HepG2 (cell line): Measurements from ENCODE around the gene CYBC1. TPM values are rescaled to one million over a fixed set of nuclear protein-coding genes. Genes with fewer than 3 reads are reported as not detected.

Experiments
- CENPT ChIP-seq: sonication (generic); formaldehyde crosslinking; IDR thresholded peaks from 2 replicates; pipeline ENCODE4 v1.8.0; 2022; ENCODE audit warnings: low read depth, mild to moderate bottlenecking, moderate library complexity, missing genetic modification reagents
- DMAP1 ChIP-seq: IDR thresholded peaks from 2 replicates; pipeline ENCODE4 v1.6.1; 2016
- GMEB2 ChIP-seq: IDR thresholded peaks from 2 replicates; pipeline ENCODE4 v1.6.1; 2016; ENCODE audit warnings: missing biosample characterization, missing genetic modification reagents, low read depth
- HMG20B ChIP-seq: conservative IDR thresholded peaks from 2 replicates; pipeline ENCODE4 v1.6.1; 2016; ENCODE audit warnings: missing genetic modification reagents, missing compliant biosample characterization
- POLR2AphosphoS5 ChIP-seq: IDR thresholded peaks from 2 replicates; pipeline ENCODE4 v1.6.1; 2012; ENCODE audit warnings: low read depth, low read length
- REXO4 ChIP-seq: sonication (generic); formaldehyde crosslinking; IDR thresholded peaks from 2 replicates; pipeline ENCODE4 v1.8.0; 2022; ENCODE audit warnings: missing genetic modification reagents, mild to moderate bottlenecking, borderline replicate concordance
- TBP ChIP-seq: sonication (generic); formaldehyde crosslinking; IDR thresholded peaks from 2 replicates; pipeline ENCODE4 v1.5.0; 2020; ENCODE audit warnings: missing genetic modification reagents
- TRIM22 ChIP-seq: fragments of 450-650 bp; IDR thresholded peaks from 2 replicates; pipeline ENCODE4 v1.6.1; 2017
- ZFP36 ChIP-seq: fragments of 150-350 bp; IDR thresholded peaks from 2 replicates; pipeline ENCODE4 v1.6.1; 2018; ENCODE audit warnings: borderline replicate concordance, low read length, low read depth; ENCODE audit not compliant: partially characterized antibody
- ZNF121 ChIP-seq: sonication (generic); formaldehyde crosslinking; IDR thresholded peaks from 2 replicates; pipeline ENCODE4 v1.5.0; 2020; ENCODE audit warnings: mild to moderate bottlenecking, missing genetic modification reagents
- ZNF230 ChIP-seq: sonication (generic); formaldehyde crosslinking; IDR thresholded peaks from 2 replicates; pipeline ENCODE4 v1.4.0; 2020; ENCODE audit warnings: mild to moderate bottlenecking, missing genetic modification reagents
- ZNF281 ChIP-seq: sonication (generic); formaldehyde crosslinking; IDR thresholded peaks from 2 replicates; pipeline ENCODE4 v1.4.0; 2020; ENCODE audit warnings: missing genetic modification reagents, borderline replicate concordance
- ZNF3 ChIP-seq: IDR thresholded peaks from 2 replicates; pipeline ENCODE4 v1.7.0; 2017; ENCODE audit warnings: inconsistent platforms
- ZNF333 ChIP-seq: sonication (generic); formaldehyde crosslinking; IDR thresholded peaks from 2 replicates; pipeline ENCODE4 v1.4.0; 2020; ENCODE audit warnings: mild to moderate bottlenecking, missing genetic modification reagents, borderline replicate concordance
- ZNF430 ChIP-seq: sonication (generic); formaldehyde crosslinking; IDR thresholded peaks from 2 replicates; pipeline ENCODE4 v1.9.0; 2021; ENCODE audit warnings: mild to moderate bottlenecking, missing genetic modification reagents
- ZNF550 ChIP-seq: sonication (generic); formaldehyde crosslinking; IDR thresholded peaks from 2 replicates; pipeline ENCODE4 v1.4.0; 2020; ENCODE audit warnings: mild to moderate bottlenecking, missing genetic modification reagents, borderline replicate concordance
- ZNF720 ChIP-seq: sonication (generic); formaldehyde crosslinking; IDR thresholded peaks from 2 replicates; pipeline ENCODE4 v1.4.0; 2020; ENCODE audit warnings: missing genetic modification reagents
- ZNF724P ChIP-seq: sonication (generic); formaldehyde crosslinking; IDR thresholded peaks from 2 replicates; pipeline ENCODE4 v1.8.0; 2022; ENCODE audit warnings: missing genetic modification reagents, borderline replicate concordance
- ZSCAN21 ChIP-seq: sonication (generic); formaldehyde crosslinking; IDR thresholded peaks from 2 replicates; pipeline ENCODE4 v1.8.0; 2022; ENCODE audit warnings: mild to moderate bottlenecking, missing genetic modification reagents, moderate library complexity, borderline replicate concordance
- polyA plus RNA-seq, 8 experiments: library from polyadenylated mRNA; depleted of rRNA in 3 of 8; stranded (reverse) in 7 of 8; unstranded in 1 of 8; fragments of >200 nt; fragmentation: Illumina TruSeq in 4 of 8; extraction: Trizol in 4 of 8; gene quantifications; 2 replicates each; pipeline versions ENCODE4 v1.2.1 to v1.2.3, GENCODE V29; 2011 to 2016; ENCODE audit warnings: low read depth in 4 of 8, missing spikeins in 1 of 8, mixed read lengths in 1 of 8; ENCODE audit not compliant: insufficient read depth in 1 of 8
- total RNA-seq, 5 experiments: library from RNA; depleted of rRNA; stranded (reverse); fragments of >200 nt; fragmentation: Illumina TruSeq; extraction: Trizol; gene quantifications; 2 replicates each; pipeline ENCODE4 v1.2.3, GENCODE V29; 2016; ENCODE audit warnings: low read depth in 1 of 5

The CYBC1 gene
- total and polyA plus RNA-seq, 2 of the 13 experiments (the other 11 are each of a cell fraction or from before 2014, with no cell fraction given): 43.4 to 44.1 TPM

GRCh38 chr17:82418001-82418986 lies 32.3 kb downstream of the CYBC1 start, which contains the start of the genes HEXD and OGFOD3 (continued):
- TF ChIP-seq GMEB2 (CRISPR knock-in tag) (peak; percentile 43), ZNF230 (CRISPR knock-in tag) (no peak), ZNF550 (CRISPR knock-in tag) (no peak), POLR2AphosphoS5 (peak; percentile 71), DMAP1 (CRISPR knock-in tag) (no peak; the same call in 1 of the 2 replicates), ZNF333 (CRISPR knock-in tag) (no peak; the same call in 1 of the 2 replicates), ZNF720 (no peak), ZSCAN21 (CRISPR knock-in tag) (peak; percentile 92; the same call in 1 of the 2 replicates), TBP (CRISPR knock-in tag) (0 out of 2 replicates have a peak, but pooled peaks have one; percentile 30), ZNF3 (CRISPR knock-in tag) (no peak), REXO4 (CRISPR knock-in tag) (peak; percentile 17; the same call in 1 of the 2 replicates), ZFP36 (no peak), CENPT (CRISPR knock-in tag) (0 out of 2 replicates have a peak, but pooled peaks have one; percentile 49), TRIM22 (no peak), ZNF121 (peak; percentile 24; the same call in 1 of the 2 replicates), ZNF724P (CRISPR knock-in tag) (peak; percentile 89; the same call in 1 of the 2 replicates), ZNF430 (CRISPR knock-in tag) (peak; percentile 91), HMG20B (CRISPR knock-in tag) (no peak), ZNF281 (CRISPR knock-in tag) (no peak)
